Measurements from ENCODE around the gene TNPO1.

TNPO1 gene

DNA sequence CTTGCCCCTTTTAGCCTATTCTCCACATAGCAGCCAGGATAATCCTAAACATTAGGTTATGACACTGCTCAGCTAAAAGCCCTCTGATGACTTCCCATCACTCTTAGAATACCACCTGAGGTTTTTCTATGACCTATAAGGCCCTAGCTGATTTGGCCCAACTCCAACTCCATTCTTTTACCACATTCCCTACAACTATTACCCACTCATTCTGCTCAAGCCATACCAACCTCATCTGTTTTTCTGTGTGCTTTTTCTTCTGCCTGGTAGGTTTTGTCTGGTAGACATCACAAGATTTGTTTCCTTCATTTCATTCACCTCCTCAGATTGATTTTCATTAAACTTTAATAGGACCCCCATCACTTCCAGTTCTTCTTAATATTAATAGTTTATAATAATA, 126.8 kb downstream of the TNPO1 start:
- H3K36me3 ChIP-seq (ENCODE audit: control insufficient read depth in 2 of 2, insufficient read depth in 1 of 2, low read length in 2 of 2) = no peaks in the 10 kb centered on the region
- POLR2A ChIA-PET = no interaction called here
- no peaks in the 10 kb centered on the region for H3K9me3 ChIP-seq (ENCODE audit: control insufficient read depth, insufficient read depth, low read depth, low read length)
- H3K4me1 ChIP-seq (ENCODE audit: control insufficient read depth, insufficient read depth, low read length) = 0 out of 2 replicates have a peak, but pooled peaks cover 4% of the 10 kb centered on the region
- H3K4me3 ChIP-seq (ENCODE audit: low read depth, low read length) = no peak overlapping the region
- no peak overlapping the region for H3K27ac ChIP-seq (ENCODE audit: extremely low read depth, low read depth, low read length)
- CTCF ChIA-PET = interaction anchor here (0.5 to 1.1 kb wide), 3 partner anchors 136 to 635 kb away, joined by 3 to 4 read pairs (median 3); no protein-coding TSS in a partner anchor
- TF ChIP-seq ZBTB17 (tag by site-specific recombination; IDR thresholded peaks at IDR 0.05) (peak; percentile 65), ZNF558 (tag by site-specific recombination; IDR thresholded peaks at IDR 0.05) (no peak)

GRCh38 chr5:72947498-72947897, 131.0 kb downstream of the TNPO1 start:
- Histone ChIP-seq H3K27ac (ENCODE audit: extremely low read depth, low read depth, low read length) (no peak overlapping the region), H3K36me3 (ENCODE audit: control insufficient read depth in 2 of 2, insufficient read depth in 1 of 2, low read length in 2 of 2) (no peaks in the 10 kb centered on the region), H3K4me3 (ENCODE audit: low read depth, low read length) (no peak overlapping the region), H3K9me3 (ENCODE audit: control insufficient read depth, insufficient read depth, low read depth, low read length) (no peaks in the 10 kb centered on the region), H3K4me1 (ENCODE audit: control insufficient read depth, insufficient read depth, low read length) (no peaks in the 10 kb centered on the region)
- TF ChIP-seq ZNF621 (tag by site-specific recombination; IDR thresholded peaks at IDR 0.05) (no peak), ZNF169 (tag by site-specific recombination; IDR thresholded peaks at IDR 0.05) (no peak), ZNF146 (tag by site-specific recombination; IDR thresholded peaks at IDR 0.05) (no peak), ZNF580 (tag by site-specific recombination; IDR thresholded peaks at IDR 0.05) (no peak), ZNF777 (tag by site-specific recombination; IDR thresholded peaks at IDR 0.05; ENCODE audit: borderline replicate concordance) (no peak), BCL6B (tag by site-specific recombination; IDR thresholded peaks at IDR 0.05) (no peak), ZNF354C (tag by site-specific recombination; IDR thresholded peaks at IDR 0.05; ENCODE audit: borderline replicate concordance, low read depth) (no peak), ZNF324 (tag by site-specific recombination; IDR thresholded peaks at IDR 0.05) (no peak), ZNF747 (tag by site-specific recombination; IDR thresholded peaks at IDR 0.05) (no peak), REPIN1 (tag by site-specific recombination; IDR thresholded peaks at IDR 0.05; ENCODE audit: low read depth) (no peak)
- TF ChIP-seq, protein P1, sequence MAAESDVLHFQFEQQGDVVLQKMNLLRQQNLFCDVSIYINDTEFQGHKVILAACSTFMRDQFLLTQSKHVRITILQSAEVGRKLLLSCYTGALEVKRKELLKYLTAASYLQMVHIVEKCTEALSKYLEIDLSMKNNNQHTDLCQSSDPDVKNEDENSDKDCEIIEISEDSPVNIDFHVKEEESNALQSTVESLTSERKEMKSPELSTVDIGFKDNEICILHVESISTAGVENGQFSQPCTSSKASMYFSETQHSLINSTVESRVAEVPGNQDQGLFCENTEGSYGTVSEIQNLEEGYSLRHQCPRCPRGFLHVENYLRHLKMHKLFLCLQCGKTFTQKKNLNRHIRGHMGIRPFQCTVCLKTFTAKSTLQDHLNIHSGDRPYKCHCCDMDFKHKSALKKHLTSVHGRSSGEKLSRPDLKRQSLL (tag by site-specific recombination; IDR thresholded peaks at IDR 0.05) = no peak
- TF ChIP-seq, protein P2, sequence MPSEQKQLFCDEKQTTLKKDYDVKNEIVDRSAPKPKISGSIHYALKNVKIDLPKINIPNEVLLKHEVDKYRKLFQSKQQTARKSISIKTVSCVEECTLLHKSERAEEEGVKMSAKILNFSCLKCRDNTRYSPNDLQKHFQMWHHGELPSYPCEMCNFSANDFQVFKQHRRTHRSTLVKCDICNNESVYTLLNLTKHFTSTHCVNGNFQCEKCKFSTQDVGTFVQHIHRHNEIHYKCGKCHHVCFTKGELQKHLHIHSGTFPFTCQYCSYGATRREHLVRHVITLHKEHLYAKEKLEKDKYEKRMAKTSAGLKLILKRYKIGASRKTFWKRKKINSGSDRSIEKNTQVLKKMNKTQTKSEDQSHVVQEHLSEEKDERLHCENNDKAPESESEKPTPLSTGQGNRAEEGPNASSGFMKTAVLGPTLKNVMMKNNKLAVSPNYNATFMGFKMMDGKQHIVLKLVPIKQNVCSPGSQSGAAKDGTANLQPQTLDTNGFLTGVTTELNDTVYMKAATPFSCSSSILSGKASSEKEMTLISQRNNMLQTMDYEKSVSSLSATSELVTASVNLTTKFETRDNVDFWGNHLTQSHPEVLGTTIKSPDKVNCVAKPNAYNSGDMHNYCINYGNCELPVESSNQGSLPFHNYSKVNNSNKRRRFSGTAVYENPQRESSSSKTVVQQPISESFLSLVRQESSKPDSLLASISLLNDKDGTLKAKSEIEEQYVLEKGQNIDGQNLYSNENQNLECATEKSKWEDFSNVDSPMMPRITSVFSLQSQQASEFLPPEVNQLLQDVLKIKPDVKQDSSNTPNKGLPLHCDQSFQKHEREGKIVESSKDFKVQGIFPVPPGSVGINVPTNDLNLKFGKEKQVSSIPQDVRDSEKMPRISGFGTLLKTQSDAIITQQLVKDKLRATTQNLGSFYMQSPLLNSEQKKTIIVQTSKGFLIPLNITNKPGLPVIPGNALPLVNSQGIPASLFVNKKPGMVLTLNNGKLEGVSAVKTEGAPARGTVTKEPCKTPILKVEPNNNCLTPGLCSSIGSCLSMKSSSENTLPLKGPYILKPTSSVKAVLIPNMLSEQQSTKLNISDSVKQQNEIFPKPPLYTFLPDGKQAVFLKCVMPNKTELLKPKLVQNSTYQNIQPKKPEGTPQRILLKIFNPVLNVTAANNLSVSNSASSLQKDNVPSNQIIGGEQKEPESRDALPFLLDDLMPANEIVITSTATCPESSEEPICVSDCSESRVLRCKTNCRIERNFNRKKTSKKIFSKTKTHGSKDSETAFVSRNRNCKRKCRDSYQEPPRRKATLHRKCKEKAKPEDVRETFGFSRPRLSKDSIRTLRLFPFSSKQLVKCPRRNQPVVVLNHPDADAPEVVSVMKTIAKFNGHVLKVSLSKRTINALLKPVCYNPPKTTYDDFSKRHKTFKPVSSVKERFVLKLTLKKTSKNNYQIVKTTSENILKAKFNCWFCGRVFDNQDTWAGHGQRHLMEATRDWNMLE (tag by site-specific recombination; conservative IDR thresholded peaks at IDR 0.05; ENCODE audit: low read depth) = no peak
- ChIA-PET POLR2A (no interaction called here), CTCF (no interaction called here)

DNA sequence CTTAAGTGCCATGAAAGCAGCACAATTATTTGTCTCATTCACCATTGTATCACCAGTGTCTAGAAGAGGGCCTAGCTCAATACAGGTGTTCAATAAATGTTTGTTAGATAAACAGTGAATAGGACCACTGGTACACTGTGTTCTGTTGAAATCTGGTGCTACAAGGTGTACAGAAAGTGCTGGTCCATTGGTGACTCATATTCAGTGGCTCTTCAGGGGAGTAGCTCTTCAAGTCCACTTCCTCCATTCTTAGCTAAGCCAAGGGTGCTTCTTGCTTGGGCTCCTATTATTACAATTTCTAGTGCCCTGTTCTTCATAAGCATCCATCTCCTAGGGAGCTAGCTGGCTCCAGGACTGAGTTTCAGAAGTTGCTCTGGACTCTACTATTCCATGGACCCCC, 133.0 kb downstream of the TNPO1 start:
- CTCF ChIA-PET = interaction anchor here (0.6 kb wide), 1 partner anchor 571 kb away, joined by 3 read pairs; no protein-coding TSS in a partner anchor

More for the DNA sequence above, 133.0 kb downstream of the TNPO1 start:
- no peak for TF ChIP-seq GLIS2 (tag by site-specific recombination; IDR thresholded peaks at IDR 0.05)
- TF ChIP-seq ZNF433 (tag by site-specific recombination; IDR thresholded peaks at IDR 0.05; ENCODE audit: low read depth) = no peak
- TF ChIP-seq, protein P3, sequence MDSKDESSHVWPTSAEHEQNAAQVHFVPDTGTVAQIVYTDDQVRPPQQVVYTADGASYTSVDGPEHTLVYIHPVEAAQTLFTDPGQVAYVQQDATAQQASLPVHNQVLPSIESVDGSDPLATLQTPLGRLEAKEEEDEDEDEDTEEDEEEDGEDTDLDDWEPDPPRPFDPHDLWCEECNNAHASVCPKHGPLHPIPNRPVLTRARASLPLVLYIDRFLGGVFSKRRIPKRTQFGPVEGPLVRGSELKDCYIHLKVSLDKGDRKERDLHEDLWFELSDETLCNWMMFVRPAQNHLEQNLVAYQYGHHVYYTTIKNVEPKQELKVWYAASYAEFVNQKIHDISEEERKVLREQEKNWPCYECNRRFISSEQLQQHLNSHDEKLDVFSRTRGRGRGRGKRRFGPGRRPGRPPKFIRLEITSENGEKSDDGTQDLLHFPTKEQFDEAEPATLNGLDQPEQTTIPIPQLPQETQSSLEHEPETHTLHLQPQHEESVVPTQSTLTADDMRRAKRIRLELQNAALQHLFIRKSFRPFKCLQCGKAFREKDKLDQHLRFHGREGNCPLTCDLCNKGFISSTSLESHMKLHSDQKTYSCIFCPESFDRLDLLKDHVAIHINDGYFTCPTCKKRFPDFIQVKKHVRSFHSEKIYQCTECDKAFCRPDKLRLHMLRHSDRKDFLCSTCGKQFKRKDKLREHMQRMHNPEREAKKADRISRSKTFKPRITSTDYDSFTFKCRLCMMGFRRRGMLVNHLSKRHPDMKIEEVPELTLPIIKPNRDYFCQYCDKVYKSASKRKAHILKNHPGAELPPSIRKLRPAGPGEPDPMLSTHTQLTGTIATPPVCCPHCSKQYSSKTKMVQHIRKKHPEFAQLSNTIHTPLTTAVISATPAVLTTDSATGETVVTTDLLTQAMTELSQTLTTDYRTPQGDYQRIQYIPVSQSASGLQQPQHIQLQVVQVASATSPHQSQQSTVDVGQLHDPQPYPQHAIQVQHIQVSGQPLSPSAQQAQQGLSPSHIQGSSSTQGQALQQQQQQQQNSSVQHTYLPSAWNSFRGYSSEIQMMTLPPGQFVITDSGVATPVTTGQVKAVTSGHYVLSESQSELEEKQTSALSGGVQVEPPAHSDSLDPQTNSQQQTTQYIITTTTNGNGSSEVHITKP (tag by site-specific recombination; IDR thresholded peaks at IDR 0.05) = 0 out of 2 replicates have a peak, but pooled peaks have one; percentile 30
- TF ChIP-seq GLI4 (tag by site-specific recombination; IDR thresholded peaks at IDR 0.05) = no peak
- Histone ChIP-seq H3K4me3 (ENCODE audit: low read depth, low read length) (no peak overlapping the region), H3K4me1 (ENCODE audit: control insufficient read depth, insufficient read depth, low read length) (no peaks in the 10 kb centered on the region; the same call in 1 of the 2 replicates), H3K36me3 (ENCODE audit: control insufficient read depth in 2 of 2, insufficient read depth in 1 of 2, low read length in 2 of 2) (no peaks in the 10 kb centered on the region), H3K27ac (ENCODE audit: extremely low read depth, low read depth, low read length) (no peak overlapping the region), H3K9me3 (ENCODE audit: control insufficient read depth, insufficient read depth, low read depth, low read length) (no peaks in the 10 kb centered on the region)
- POLR2A ChIA-PET = no interaction called here
